Stomach (tissue), 4 donors: ENCODE results near the gene GSAP.

Experiments
- EP300 ChIP-seq: sonication (generic); formaldehyde crosslinking; IDR thresholded peaks from one replicate; pipeline ENCODE4 v1.6.1; 2017; ENCODE audit warnings: antibody characterized with exemption
- POLR2A ChIP-seq, 4 donors: fragments of 450-650 bp; IDR thresholded peaks; one replicate each; pipeline ENCODE4 v1.6.1; 2016; ENCODE audit warnings: antibody characterized with exemption in 4 of 4, control low read depth in 2 of 4, mild to moderate bottlenecking in 1 of 4, moderate library complexity in 1 of 4
- TF ChIP-seq, protein P1 (sequence below), 7 experiments: fragments of 450-650 bp in 4 of 7; fragments of 200-600 bp in 3 of 7; sonication (generic) in 3 of 7; IDR thresholded peaks; one replicate each; pipeline ENCODE4 v1.5.1; 2016 to 2019; ENCODE audit warnings: antibody characterized with exemption in 7 of 7, control low read depth in 2 of 7, mild to moderate bottlenecking in 1 of 7

DNA sequence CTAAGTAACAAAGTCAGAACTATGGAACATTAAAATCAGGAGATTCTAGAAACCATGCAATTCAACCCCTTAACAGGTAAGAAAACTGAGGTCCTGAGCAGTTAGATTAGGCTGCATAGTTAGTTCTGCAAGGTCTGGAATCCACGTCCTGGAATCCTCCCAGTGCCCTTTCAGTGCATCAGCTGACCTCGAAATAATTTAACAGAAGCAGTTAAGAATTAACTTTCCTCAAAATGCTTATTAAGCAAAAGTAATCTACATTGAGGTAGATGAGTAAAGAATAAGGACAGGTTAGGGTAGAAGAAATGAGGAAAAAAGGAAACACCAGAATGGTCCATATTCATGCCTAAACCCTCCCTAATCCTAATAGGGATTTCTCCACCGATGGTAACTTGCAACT is 37.6 kb downstream of the GSAP start:
- TF ChIP-seq, protein P1, sequence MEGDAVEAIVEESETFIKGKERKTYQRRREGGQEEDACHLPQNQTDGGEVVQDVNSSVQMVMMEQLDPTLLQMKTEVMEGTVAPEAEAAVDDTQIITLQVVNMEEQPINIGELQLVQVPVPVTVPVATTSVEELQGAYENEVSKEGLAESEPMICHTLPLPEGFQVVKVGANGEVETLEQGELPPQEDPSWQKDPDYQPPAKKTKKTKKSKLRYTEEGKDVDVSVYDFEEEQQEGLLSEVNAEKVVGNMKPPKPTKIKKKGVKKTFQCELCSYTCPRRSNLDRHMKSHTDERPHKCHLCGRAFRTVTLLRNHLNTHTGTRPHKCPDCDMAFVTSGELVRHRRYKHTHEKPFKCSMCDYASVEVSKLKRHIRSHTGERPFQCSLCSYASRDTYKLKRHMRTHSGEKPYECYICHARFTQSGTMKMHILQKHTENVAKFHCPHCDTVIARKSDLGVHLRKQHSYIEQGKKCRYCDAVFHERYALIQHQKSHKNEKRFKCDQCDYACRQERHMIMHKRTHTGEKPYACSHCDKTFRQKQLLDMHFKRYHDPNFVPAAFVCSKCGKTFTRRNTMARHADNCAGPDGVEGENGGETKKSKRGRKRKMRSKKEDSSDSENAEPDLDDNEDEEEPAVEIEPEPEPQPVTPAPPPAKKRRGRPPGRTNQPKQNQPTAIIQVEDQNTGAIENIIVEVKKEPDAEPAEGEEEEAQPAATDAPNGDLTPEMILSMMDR (IDR thresholded peaks at IDR 0.05): no peak
- TF ChIP-seq POLR2A (IDR thresholded peaks at IDR 0.05) (no peak), EP300 (no peak)
